Adipocyte (in vitro differentiated cells): ENCODE data around the gene HPCAL4.

ENCODE experiments used
- DNase-seq: peaks from one replicate; pipeline ENCODE4 v3.0.0-alpha.2; 2015; ENCODE audit warnings: low read depth
- H3K27me3 ChIP-seq: replicated peaks from 2 replicates; pipeline ENCODE4 v1.7.0; 2013; ENCODE audit warnings: mild to moderate bottlenecking, low read length, moderate library complexity; ENCODE audit not compliant: control insufficient read depth, insufficient read depth
- H3K36me3 ChIP-seq: 2 replicates; pipeline ENCODE4 v1.7.0; 2013; ENCODE audit warnings: low read length, mild to moderate bottlenecking, moderate library complexity; ENCODE audit not compliant: control insufficient read depth, insufficient read depth, severe bottlenecking
- H3K4me1 ChIP-seq: 2 replicates; pipeline ENCODE4 v1.7.0; 2013; ENCODE audit warnings: mild to moderate bottlenecking, low read length, moderate library complexity; ENCODE audit not compliant: control insufficient read depth, insufficient read depth
- H3K4me3 ChIP-seq: 2 replicates; pipeline ENCODE4 v1.7.0; 2013; ENCODE audit warnings: mild to moderate bottlenecking, low read length, moderate library complexity
- H3K9ac ChIP-seq: 2 replicates; pipeline ENCODE4 v1.7.0; 2013; ENCODE audit warnings: mild to moderate bottlenecking, low read length, moderate library complexity
- H3K9me3 ChIP-seq: 2 replicates; pipeline ENCODE4 v1.7.0; 2013; ENCODE audit warnings: mild to moderate bottlenecking, low read length, moderate library complexity; ENCODE audit not compliant: control insufficient read depth

HPCAL4 gene

DNA sequence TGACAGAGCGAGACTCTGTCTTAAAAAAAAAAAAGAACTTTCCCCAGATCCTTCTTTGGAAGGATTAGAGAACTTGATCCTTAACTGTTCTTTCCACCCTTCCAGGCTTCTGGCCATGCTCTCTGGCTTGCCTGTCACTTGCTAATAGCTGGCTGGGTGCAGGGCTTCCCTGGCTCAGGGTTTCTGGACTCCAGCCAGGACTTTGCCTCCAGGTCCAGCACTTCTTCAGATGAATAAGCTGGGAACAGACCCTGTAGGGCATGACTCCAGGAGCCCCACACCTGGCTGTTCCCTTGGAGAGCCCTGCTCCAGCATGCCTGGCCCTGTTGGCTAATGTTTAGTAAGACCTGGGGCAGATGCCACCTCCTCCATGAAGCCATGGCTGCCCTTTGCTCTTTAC lies 16.0 kb downstream of the HPCAL4 start:
- Histone ChIP-seq H3K36me3 (no peaks in the 10 kb centered on the region), H3K9me3 (peaks cover 15% of the 10 kb centered on the region), H3K4me3 (no peak overlapping the region), H3K9ac (no peak overlapping the region), H3K27me3 (peaks cover 54% of the 10 kb centered on the region), H3K4me1 (peaks cover 9% of the 10 kb centered on the region)
- no peak for DNase-seq

DNA sequence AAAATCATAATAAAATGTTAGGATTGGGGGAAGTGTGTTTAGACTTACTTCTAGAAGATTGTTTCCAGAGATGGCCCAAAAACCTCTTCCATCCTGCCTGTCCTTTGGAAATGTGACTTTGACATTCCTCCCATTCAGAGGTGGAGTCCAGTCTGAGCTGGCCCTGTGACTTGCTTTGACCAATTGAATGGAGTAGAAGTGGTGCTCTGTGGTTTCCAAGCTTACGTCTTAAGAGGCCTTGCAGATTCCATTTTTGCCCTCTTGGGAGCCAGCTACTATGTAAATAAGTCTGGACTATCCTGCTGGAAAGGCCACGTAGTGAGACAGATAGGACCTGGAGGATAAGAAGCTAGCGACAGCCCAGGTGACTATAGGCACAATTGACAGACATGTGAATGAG lies 18.0 kb downstream of the HPCAL4 start:
- Histone ChIP-seq H3K9ac (no peak overlapping the region), H3K9me3 (peaks cover 15% of the 10 kb centered on the region), H3K36me3 (no peaks in the 10 kb centered on the region), H3K4me1 (peaks cover 9% of the 10 kb centered on the region), H3K4me3 (no peak overlapping the region), H3K27me3 (peaks cover 68% of the 10 kb centered on the region)
- no peak for DNase-seq

DNA sequence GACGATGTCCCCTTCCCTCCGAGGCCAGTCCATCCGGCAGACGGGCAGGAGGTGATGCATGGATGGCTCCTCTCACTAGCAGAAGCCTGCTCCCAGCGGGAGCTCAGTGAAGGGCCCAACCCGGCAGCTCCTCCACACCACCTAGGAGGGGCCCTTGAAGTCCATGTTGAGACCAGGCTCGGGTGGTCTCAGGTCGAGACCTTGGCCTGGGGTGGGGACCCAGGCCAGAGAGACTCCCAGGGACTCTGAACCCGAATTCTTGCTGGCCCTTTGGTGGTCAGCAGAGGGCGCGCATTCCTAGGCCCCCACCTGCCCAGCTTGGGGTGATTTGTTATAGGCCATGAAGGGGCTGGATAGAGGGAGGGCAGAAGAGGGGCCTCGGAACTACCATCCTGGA lies 18.7 kb downstream of the HPCAL4 start:
- Histone ChIP-seq H3K4me3 (no peak overlapping the region), H3K9ac (no peak overlapping the region), H3K9me3 (peaks cover 15% of the 10 kb centered on the region), H3K4me1 (peaks cover 9% of the 10 kb centered on the region), H3K27me3 (peaks cover 73% of the 10 kb centered on the region), H3K36me3 (no peaks in the 10 kb centered on the region)
- peak; percentile 28 for DNase-seq

DNA sequence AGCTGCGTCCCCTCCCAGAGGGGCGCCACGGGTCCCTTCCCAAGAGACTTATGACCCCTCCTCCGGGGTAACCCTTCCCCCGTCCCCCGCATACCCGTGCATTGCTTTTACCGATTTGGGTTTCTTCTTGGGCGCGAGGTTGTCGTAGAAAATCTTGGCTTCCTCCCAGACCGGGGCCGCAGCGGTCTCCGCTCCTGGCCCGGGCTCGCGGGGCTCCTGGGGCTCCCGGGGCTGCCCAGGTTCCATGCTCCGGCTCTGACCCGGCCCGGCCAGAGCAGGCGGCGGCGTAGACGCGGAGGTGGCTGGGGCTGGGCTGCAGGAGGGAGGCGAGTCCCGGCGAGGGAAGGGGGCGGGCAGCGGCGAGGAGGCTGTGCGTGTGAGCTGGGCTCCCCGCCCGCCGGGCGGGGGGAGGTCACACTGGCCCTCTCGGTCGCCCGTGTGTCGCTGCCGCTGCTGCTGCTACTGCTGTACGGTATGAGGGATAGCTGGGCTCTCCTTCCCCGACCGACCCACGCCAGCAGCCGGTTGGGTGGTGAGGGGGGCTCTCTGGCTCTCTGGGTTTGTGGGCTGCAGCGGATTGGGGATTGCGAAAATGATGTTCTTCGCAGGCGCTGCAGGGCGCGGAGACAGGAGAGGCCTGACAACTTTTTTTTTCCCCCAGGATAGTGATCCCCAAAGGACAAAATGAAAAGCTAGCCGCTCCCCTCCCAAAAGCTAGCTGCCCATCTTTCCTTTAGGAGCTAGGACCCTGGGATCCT lies 19.3 kb downstream of the HPCAL4 start, which contains the start of gene NT5C1A:
NT5C1A (minus strand) TSS at position 315 of the 758 bp plus-strand sequence; CDS start at position 246, 69 bp downstream.
- Histone ChIP-seq H3K9me3 (peaks cover 15% of the 10 kb centered on the region), H3K4me3 (peak within 1 kb of the TSS; percentile 65), H3K9ac (no peak within 1 kb of the TSS), H3K36me3 (no peaks in the 10 kb centered on the region), H3K4me1 (peaks cover 9% of the 10 kb centered on the region), H3K27me3 (peaks cover 72% of the 10 kb centered on the region)
- DNase-seq = peak; percentile 51

DNA sequence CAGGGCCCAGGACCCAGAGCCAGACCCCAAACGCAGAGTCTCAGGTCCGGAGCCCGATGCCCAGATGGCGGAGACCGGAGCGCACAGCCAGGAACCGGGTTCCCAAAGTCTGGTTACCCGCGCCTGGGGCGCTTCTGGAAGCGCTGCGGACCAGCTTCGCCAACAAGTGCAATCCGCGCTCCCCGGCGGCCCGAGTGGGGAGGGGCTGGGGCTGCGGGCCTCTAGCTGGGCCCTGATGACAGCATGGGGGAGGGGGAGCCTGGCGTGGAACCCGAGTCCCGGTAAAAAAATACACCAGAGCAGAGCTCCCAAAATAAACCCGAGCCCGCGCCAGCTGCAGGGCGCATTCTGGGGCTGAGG lies 19.8 kb downstream of the HPCAL4 start:
- DNase-seq = peak; percentile 37

DNA sequence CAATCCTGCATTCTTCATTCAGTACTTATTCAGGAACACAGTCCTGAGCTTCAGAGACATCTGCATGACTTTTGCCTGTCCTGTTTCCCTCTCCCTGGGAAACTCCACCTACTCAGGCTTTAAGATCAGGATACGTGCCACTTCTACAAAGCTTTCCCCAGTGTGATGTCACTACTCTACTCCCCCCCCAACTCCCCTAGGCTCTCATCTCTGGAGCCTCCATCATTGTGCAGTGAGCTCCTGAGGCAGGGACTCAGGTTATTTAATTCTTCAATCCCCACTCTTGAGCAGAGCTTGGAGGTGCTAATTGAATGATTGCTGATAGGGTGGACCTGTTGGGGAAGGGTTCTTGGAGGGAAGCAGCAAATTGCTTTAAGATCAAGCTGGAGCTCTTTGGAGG lies 20.5 kb downstream of the HPCAL4 start:
- Histone ChIP-seq H3K27me3 (peaks cover 79% of the 10 kb centered on the region), H3K9ac (no peak overlapping the region), H3K36me3 (no peaks in the 10 kb centered on the region), H3K9me3 (peaks cover 15% of the 10 kb centered on the region), H3K4me1 (peaks cover 9% of the 10 kb centered on the region), H3K4me3 (no peak overlapping the region)
- DNase-seq = no peak

More for the DNA sequence above, 19.8 kb downstream of the HPCAL4 start:
- Histone ChIP-seq H3K4me1 (peaks cover 9% of the 10 kb centered on the region), H3K9ac (no peak overlapping the region), H3K4me3 (peak overlapping the region; percentile 65), H3K9me3 (peaks cover 15% of the 10 kb centered on the region), H3K27me3 (peaks cover 73% of the 10 kb centered on the region), H3K36me3 (no peaks in the 10 kb centered on the region)

DNA sequence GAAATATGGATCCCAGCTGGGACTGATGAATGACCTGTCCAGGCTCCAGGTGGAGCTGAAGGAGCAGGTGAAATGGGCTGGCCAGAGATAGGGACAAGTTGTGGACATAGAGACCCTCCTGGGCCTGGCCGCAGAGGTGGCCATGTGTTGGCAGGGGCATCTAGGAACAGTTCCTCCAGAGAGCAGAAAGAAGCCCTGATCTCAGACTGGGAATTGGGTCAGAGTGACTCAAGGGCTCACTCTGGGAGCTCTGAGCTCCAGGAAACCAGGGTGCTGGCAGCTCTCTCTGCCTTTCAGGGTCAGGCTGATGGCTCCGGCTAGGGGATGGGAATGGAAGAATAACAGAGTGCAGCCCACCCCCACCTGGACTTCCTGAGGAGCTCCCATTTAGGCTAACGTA lies 22.3 kb downstream of the HPCAL4 start:
- H3K27me3 ChIP-seq = peaks cover 76% of the 10 kb centered on the region

DNA sequence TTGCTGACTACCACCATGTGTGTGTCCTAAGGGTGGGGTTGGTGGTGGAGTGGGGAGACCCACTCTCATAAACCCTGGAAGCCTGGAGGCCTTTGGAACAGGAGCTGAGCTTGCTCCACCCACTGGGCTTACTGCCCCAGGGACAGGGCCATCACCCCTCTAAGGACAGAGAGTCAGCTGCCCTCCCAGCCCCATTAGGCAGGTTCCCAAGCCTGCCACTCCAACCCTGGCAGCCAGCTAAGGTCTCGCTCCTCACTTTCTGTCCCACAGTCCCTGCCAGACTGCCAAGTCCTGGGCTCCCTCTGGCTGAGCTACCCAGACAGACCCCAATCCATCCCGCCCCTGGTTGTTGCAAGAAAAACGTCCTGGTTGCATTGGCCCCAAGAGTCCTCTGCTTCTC lies 23.1 kb downstream of the HPCAL4 start:
- Histone ChIP-seq H3K27me3 (peaks cover 74% of the 10 kb centered on the region), H3K9ac (no peak overlapping the region), H3K36me3 (no peaks in the 10 kb centered on the region), H3K9me3 (peaks cover 5% of the 10 kb centered on the region), H3K4me1 (peaks cover 9% of the 10 kb centered on the region), H3K4me3 (no peak overlapping the region)
- DNase-seq = no peak

More for the DNA sequence above, 22.3 kb downstream of the HPCAL4 start:
- H3K4me3 ChIP-seq = no peak overlapping the region
- H3K9ac ChIP-seq = no peak overlapping the region
- no peak for DNase-seq
- H3K9me3 ChIP-seq = peaks cover 13% of the 10 kb centered on the region
- H3K4me1 ChIP-seq = peaks cover 9% of the 10 kb centered on the region
- no peaks in the 10 kb centered on the region for H3K36me3 ChIP-seq

DNA sequence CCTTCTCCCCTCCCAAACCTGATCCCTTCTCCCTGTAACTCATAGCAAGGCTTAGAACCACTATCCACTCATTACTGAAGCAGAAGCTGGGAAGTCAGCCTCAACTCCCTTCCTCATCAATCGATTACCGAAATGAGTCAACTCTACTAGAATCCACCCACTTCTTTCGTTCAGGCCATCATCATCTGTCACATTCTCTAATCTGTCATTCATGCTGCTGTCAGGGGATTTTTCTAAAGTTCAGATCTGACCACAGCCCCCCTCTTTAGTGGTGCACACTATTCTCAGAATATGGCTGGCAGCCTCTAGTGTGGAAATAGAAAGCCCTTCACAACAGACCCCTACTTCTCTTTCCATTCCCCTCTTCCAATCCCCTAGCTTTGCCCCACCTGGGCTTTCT lies 24.5 kb downstream of the HPCAL4 start:
- Histone ChIP-seq H3K27me3 (peaks cover 76% of the 10 kb centered on the region), H3K9me3 (no peaks in the 10 kb centered on the region), H3K9ac (no peak overlapping the region), H3K36me3 (no peaks in the 10 kb centered on the region), H3K4me1 (peaks cover 4% of the 10 kb centered on the region), H3K4me3 (no peak overlapping the region)
- no peak for DNase-seq

DNA sequence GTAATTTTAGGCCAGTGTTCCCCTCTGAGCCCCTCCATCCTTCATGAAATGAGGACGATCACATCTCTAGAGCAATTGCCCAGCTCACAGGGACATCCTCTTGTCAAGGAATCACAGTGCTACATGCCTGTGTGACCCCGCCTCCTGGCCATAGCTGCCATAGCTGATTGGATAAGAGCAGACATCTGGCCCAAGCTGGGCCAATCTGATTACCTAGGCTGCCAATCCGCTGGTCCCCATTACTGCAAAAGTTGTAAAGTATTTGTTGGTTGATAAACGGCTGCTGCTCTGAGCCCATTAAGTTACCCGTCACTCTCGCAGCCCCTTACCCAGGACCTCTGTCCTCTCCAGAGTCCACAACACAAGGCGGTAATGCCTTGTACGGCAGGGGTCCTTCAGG lies 27.7 kb downstream of the HPCAL4 start:
- no peak overlapping the region for H3K9ac ChIP-seq
- H3K36me3 ChIP-seq = no peaks in the 10 kb centered on the region
- no peaks in the 10 kb centered on the region for H3K9me3 ChIP-seq
- peaks cover 76% of the 10 kb centered on the region for H3K27me3 ChIP-seq
- DNase-seq = no peak
- no peak overlapping the region for H3K4me3 ChIP-seq
- no peaks in the 10 kb centered on the region for H3K4me1 ChIP-seq

DNA sequence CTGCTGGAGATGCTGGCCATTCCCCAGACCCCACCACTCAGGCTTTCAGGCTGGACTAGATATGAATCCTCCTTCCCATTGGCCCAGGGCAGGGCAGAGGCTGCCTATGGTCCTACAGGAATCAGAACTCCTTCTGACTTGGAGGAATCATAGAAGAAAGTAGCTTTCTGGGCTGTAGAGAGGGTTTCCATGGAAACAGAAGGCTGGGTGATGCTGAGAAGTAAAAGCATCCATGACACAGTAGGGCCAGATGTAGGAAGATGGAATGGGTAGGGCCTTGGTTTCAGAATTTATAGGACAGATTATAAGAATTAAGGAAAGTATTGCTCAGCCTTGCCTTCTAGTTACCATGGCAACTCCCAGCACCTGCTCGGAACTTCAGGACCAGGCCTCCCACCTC lies 28.4 kb downstream of the HPCAL4 start:
- Histone ChIP-seq H3K27me3 (peaks cover 69% of the 10 kb centered on the region), H3K9me3 (no peaks in the 10 kb centered on the region), H3K9ac (no peak overlapping the region), H3K4me1 (no peaks in the 10 kb centered on the region), H3K4me3 (no peak overlapping the region), H3K36me3 (no peaks in the 10 kb centered on the region)
- DNase-seq = no peak

DNA sequence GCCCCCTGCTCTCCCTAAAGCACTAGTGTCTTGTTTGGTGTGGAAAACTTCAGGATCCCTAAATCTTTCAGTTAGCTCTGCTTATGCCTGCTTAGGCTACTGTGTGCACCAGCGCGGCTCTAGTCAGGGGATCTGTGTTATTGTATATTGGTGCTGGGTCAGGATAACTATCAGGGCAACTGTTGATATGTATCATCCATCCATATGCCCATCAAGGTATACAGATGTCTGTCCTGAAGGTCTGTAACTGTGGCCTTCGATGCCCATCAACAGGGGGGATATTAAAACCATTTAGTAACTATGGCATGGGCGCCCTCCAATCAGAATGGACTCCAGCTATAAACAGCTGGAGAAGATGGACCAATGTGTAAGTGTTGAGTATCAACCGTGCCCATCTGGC lies 31.7 kb downstream of the HPCAL4 start:
- Histone ChIP-seq H3K9me3 (no peaks in the 10 kb centered on the region), H3K4me1 (peaks cover 2% of the 10 kb centered on the region), H3K4me3 (no peak overlapping the region), H3K9ac (no peak overlapping the region), H3K27me3 (peaks cover 64% of the 10 kb centered on the region), H3K36me3 (no peaks in the 10 kb centered on the region)
- no peak for DNase-seq
